GM18526 (cell line): Measurements from ENCODE around the gene PGRMC2.

Experiments used
- POLR2A ChIP-seq: IDR thresholded peaks from 3 replicates; pipeline ENCODE4 v1.6.1; 2011; ENCODE audit not compliant: insufficient read length; ENCODE audit errors: extremely low read depth

Gene PGRMC2

DNA sequence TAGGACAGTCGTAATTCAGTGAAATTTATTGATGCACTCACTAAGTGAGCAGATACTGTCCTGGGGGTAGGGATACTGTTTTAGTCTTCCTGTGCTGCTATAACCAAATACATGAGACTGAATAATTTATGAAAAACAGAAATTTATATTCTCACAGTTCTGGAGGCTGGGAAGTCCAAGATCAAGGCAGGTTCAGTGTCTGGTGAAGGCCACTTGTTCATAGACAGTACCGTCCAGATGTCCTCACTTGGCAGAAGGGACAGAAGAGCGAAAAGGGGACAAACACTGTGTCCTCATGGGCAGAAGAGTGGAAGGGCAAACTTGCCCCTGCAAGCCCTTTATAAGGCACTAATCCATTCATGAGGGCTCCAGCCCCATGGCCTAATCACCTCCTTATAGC is 45.6 kb downstream of the PGRMC2 start:
- no peak for TF ChIP-seq POLR2A

DNA sequence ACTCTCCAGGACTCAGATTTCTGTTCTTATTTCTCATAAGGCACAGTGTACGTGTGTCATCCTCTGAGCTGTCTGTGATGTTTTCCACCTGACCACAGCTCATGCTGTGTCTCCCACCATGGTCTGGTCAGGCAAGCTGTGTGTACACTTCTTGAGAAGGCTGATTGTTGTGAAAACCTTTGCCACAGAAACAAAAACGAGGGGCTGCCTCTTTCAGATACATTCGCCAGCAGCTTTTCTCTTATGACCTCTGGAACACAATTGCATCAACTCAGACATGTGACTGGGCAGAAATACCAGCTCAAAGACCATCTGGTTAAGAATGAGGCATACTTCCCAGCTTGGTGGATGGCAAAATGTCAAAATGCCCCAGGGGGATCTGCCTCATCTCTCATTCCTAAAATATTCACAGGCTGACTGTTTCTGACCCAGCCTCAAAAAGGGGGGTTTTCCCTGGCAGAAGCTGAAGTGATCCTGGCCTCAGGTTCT is 46.1 kb downstream of the PGRMC2 start:
- TF ChIP-seq POLR2A = no peak

DNA sequence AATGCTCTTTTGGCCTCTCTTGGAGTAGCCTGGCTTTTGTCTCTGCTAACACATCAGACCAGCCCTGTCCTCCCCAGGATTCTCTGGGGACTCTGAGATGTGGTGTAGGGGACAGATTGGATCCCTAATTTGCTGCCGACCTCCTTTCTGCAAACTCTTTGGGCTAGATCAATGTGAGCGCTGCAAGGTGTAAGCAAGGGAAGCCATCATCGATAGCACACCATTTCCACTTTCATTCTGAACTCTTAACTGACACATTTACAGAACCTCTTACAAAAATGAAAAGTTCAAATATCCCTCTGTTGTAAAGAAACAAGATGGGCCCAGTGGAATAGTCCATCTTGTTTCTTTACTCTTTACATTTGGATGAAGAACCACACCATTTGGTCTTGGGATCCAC is 46.6 kb downstream of the PGRMC2 start:
- no peak for TF ChIP-seq POLR2A

DNA sequence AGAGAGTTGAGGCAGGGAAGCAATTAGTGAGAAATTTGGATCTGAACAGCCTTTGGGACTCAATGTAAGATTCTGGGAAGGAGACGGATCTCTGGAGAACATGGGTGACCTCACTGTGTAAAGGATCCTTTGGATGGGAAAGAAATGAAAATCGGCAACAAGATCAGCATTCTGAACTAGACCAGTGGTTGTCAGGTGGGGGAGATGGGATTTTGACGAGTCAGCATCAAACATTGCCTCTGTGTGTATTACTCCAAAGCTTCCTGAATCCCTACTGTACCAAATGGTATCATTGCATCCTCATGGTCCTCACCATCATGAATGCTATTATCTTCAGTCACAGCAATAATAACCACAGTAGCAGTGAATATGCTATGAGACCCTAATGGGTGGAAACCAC is 52.8 kb downstream of the PGRMC2 start:
- TF ChIP-seq POLR2A = no peak

DNA sequence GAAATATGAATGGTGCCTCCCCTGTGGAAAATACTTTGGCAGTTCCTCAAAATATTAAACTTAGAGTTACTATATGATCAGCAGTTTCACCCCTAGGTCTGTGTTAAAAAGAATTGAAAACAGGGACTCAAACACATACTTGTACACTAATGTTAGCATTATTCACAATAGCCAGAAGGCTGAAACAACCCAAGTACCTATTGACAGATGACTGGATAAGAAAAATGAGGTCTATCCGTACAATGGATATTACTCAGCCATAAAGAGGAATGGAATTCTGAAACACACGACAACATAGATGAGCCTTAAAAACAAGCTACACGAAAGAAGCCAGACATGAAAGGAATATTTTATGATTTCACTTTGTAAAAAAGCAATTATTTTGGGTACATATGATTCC is 54.9 kb downstream of the PGRMC2 start:
- no peak for TF ChIP-seq POLR2A

DNA sequence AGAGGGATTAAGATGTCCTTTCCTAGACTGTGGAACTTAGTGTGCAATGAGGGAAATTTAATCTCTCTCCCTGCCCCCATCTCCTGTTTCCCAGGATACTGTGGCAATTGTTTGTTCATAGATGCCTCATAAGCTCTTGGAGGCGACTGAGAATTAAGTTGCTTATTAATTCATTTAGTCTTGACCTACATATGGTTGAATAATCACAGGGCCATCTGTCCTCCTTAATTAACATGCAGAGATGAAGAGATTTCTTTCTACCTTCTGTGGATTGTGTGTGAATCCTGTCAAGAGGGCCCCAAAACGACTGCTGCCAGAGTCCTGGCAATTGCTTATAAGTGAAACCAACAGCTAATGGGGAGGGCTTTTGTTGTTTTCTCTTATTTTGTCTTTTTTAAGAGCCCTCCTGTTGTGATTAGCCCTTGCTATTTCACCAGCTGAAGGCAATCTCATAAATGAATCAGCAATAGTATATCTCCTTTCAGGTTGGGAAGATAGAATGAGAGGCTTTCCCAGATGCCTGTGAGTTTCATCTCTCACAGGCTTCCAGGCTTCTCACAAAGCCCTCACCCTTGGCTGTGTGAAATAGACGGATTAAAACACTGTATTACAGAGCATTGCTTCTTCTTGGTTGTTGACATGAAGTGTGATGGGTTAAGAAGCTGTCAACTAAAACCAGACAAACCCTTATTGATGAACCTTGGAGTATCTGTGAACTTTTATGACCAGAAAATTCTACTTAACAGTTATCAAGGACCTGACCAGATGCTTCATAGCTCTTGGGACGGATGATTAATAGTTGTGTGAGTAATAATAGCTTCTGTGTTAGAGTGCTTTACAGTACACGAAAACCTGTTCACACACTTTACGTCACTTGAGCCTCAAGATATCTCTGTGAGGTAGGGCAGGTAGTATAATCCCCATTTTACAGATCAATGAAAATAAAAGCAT is 58.5 kb downstream of the PGRMC2 start:
- no peak for TF ChIP-seq POLR2A

DNA sequence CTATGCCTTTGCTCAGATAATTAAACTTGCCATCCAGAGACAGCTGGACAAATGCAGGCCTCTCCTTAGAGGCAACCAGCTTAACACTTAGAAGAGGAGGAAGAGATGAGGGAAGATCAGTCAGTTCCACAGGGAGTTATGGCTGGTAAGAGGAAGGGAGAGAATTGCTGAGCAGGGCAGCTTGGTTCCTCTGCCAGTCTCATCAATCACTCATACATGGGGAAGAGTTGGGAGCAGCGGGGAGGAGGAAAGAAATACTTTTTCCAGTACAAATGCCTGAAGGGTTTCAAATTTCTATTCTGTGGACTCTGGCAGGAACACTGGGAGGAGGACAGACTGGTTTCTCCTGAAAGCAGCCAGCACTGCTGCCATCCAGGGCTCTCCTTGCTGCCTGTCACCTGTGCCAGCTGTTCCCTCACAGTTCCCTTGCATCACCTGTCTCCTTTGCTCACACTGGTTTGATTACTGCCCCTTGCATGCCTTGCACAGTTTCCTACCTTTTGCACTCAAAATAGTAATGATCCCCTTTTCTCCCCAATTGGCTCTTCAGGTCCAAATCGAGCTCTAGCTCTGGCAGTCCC is 59.5 kb downstream of the PGRMC2 start:
- TF ChIP-seq POLR2A = no peak

DNA sequence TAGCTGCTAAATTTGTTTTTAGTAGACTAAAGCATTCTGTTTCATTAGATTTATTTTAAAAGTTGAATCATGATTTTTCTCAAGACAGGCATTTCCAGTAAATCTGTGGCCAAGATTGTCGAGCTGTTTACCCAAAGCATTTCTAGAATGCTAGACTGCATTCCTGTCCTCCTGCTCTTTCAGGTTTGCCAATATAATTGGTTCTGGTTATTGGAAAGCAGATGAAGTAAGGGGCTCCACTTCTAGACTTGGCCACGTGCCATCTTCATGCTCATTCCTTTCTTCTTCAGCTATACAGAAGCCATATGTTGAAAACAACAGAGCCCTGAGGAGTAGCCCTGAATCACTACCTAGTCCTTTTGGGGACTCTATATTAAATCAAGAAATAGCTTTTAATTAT is 62.5 kb downstream of the PGRMC2 start:
- TF ChIP-seq POLR2A = no peak

DNA sequence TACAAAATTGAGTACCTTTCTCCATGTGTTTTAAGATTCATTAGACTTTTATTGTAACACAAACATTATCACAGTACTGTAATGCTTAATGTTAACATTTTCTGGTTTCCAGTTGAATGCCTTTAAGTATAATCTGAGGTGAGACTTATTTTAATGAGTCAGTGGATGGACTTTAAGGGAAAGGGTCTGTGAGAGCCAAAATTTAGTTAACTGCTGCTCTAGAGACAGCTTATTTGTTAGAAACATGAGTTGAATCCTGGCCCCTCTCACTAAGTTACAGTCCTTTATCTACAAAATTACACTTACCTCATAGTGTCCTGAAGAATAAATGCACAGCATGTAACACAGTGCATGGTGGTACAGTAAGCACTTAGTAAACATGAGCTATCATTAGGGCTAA is 66.0 kb downstream of the PGRMC2 start:
- no peak for TF ChIP-seq POLR2A

DNA sequence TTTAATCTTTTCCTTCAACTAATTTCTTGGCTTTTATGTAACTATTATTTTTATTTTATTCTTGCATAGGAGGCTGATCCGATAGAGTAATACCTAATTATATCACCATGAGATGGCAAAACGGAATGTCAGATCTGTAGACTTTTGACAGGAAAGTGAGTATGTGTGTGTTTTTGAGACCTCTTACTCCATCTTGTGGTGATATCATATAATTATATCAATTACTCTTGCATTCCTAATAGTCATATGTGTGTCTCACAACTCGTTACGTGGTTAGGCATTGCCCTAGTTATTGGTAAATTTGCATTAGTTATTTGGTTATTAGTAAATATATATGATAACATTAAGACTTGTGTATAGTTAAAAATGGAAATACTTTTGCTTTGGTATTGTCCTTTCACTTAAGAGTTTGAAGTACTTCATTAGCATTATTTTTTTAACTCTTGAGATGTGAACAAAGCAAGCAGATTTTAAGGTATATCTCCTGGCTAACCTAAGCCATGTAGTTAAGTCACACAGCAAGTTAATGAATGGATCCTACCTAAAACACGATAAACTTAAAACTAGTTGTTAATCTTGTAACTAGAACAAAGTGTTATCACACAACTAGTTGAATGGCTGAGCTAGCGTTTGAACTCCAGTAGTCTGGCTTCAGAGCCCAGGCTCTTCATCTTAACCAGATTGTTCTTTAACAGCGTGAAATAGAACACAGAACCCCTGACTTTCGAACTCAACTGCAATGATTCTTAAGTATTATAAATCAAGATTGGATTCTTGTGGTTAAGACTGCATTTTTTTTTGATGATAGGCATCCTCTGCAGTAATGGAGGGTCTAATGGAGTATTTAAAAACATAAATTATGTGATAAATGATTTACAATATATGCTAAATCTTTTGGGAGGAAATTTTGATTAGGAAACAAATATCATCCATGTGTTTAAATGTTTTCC is 67.1 kb downstream of the PGRMC2 start:
- TF ChIP-seq POLR2A = no peak
